HL-60/S4 (cell line): ENCODE measurements around the gene LAMA2.

ENCODE experiments used
- in situ Hi-C: fragments of 300-500 bp; cut with MboI; formaldehyde crosslinking; loops from 2 replicates; pipeline ENCODE4 v1.14.3; 2022; ENCODE audit warnings: low sequenced_read_pairs

LAMA2 gene

DNA sequence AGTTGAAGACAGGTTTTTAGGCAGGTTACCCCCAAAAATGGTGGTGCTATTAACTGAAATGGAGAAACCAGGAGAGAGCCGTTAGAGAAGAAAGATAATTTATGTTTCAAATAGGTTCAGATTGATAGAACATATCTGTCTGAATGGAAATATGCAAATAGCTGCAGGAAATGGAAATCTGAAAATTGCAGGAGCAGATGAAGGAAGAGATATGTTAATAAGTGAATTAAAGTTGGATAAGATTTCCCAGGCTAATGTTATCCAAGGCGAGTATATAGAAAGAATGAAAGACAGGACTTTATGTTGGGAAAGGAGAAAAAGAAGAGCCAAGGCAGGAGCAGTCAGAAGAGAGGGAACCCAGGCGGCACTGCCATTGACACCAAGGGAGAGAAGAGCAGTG, 461.4 kb downstream of the LAMA2 start:
- in situ Hi-C loops = no loop called here

DNA sequence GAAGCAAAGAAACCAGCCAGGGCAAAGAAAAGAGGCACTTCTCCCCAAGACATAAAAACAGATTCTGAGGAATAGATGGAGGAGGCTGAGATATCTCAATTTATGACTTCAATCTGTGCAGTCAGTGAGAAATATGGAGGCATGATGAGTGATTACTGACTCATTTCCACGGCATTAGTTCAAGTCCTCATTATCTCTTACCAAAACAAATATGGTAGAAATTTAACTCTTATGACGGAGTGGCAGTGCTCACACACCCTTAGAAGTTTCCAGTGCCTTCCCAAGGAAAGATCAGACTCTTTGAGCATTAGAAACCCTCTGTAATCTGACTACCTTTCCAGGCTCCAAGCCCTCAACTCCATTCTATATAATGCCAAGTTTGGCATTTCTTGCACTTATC, 463.0 kb downstream of the LAMA2 start:
- in situ Hi-C loops = no loop called here

DNA sequence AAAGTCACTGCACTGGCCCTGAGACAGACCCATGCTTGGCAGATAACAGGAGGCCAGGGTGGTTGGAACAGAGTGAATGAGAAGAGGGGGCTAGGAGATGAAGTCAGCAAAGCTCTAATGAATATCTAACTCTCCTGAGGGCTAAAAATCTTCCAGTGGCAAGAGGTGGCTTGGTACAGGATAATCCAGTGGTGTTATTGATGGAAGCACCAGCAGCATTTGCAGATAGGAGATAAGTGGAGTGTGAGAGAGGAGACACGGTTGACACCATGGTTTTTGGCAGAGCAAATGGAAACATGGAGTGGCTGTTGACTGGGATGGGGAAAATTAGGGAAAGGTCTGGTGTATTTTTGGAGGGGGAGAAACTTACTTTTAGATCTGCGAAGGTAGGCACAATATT, 464.0 kb downstream of the LAMA2 start:
- in situ Hi-C loops = no loop called here

DNA sequence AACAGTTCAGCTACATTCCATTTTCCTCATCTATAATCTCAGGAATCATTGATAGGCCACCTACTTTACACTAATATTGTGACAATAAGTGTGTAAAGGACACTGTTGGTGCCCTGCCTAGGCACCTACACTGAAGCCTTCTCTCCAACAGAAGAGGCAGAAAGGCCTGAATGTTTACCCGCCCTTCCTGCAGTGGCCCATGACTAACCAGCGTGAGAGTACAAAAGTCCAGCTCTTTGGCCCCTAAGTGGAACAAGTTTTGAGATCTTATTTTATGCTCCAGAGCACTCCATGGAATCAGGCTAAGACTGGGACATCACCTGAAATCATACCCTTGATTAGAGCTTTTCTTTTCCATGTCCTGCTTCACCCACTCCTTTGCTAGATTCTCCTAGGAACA, 467.3 kb downstream of the LAMA2 start:
- in situ Hi-C loops = no loop called here

DNA sequence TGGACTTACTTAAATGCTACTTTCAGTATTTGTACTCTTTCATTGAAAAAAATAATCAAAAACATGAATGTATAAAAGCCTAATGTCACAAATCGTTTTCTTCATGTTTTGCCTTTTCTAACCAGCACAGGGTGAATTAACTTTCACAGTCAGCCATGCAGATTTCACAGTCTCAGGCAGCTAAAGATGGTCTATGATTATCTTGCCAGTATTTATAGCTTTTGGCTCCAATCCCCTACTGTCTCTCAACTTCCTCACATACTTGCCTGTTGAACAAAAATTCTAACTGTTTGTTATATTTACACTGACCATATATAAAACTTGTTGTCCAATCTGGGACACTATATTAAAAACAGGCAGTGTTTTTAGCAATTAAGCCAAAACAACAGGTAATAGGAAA, 468.9 kb downstream of the LAMA2 start:
- in situ Hi-C loops = no loop called here

DNA sequence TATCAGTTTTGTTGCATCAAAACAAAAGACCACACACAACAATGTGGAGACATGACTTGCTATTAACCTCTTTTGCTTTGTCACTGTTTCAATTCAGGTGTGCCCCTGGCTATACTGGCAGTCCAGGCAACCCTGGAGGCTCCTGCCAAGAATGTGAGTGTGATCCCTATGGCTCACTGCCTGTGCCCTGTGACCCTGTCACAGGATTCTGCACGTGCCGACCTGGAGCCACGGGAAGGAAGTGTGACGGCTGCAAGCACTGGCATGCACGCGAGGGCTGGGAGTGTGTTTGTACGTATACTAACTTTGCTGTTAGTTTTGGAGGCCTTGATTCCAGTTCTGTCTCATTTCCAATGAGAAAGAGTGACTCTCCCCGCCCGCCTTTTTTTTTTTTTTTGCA, 470.1 kb downstream of the LAMA2 start:
- in situ Hi-C loops = no loop called here

DNA sequence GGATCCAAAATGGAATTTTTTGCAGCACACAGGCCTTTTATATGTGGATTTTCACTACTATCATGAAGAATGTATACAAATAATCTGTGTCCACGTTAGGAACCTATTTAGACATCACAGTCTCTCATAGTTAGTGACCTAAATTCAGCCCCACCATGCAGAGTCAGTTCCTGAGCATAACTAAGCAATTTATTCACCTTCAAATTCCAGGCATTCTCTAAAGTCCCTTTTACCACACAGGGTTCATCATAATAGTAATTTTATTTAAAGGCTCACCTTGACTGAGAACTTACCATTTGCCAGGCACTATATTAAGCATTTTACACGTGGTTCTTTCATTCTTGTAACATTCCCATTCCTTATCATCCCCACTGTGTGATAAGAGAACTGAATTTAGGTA, 473.2 kb downstream of the LAMA2 start:
- in situ Hi-C loops = no loop called here

DNA sequence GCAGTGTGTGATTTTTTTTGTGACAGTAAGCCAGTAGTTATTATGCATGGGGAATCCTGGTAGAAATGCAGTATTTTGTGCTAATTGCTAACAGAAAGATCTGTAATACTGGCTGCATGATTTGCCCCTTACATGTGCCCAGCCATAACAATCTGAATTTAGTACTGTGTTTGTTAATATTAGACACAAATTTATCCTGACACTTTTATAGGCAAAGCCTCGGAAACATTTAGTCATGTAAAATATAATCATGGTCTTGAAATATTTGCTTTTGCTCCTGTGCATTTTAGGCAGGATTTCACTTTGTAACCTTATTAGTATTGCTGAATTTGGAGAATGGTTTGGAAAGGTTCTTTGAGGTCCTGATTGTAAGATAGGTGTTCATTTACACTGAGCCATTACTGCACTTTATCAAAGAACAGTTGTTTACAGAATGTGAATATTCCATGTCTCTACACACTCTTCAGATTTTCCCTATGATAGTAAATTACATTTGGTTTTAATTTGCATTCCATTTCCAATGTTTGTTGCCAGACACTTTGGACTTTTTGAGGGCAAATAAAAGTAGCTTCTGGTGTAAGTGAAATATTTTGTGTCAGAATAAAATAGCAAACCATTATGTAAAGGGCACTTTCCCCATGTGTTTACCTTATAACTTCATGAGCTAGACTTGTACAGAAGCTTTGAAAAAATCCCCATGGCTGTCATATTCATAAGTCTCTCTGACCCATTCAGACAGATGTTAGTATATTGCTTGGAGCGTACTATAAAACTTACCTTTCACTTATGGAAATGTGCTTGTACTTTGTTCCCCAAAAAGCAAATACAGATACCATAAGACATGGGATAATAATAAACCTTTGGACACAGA, 477.1 kb downstream of the LAMA2 start:
- in situ Hi-C loops = no loop called here

DNA sequence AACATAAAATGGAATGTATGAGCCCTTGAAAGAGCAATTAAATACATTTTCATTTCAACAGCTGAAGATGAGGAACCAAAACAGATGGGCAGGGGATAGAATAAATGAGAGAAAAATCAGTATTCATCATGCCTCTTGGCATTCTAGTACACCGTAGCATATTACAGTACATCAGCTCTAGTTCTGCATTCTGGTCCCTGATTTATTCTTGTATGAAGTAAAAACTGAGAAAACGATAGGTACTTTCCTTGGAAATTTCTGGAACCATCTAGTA, 477.7 kb downstream of the LAMA2 start:
- in situ Hi-C loops = no loop called here

DNA sequence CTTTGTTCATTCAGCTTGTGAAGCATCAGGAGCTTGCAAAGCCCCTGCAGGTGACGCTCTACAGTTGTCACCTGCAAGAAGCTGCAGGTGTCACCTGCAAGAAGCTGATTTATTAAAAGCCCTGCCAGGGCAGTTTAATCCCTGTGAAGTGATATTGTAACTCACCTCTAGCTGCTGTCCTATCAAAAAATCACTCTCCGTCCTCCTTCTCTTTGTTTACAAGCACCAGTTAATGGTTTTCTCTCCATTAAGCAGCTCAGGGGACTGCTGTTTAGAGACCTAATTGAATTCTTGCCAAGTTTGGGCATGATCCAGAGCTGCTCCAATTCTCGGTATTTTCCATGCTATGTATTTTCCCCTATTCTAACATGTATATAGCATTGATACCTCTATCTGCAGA, 481.1 kb downstream of the LAMA2 start:
- in situ Hi-C loops = no loop called here

DNA sequence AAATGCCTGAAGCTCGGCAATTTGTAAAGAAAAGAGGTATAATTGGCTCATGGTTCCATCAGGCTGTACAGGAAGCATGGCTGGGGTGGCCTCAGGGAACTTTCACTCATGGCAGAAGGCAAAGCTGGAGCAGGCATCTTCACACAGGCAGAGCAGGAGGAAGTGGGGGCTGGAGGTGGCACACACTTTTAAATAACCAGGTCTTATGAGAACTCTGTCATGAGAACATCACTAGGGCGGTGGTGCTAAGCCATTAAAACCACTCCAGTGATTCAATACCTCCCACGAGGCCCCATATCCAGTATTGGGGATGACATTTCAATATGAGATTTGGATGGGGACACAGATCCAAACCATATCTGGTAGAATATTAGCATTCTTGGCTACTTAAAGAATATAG, 481.8 kb downstream of the LAMA2 start:
- in situ Hi-C loops = no loop called here

DNA sequence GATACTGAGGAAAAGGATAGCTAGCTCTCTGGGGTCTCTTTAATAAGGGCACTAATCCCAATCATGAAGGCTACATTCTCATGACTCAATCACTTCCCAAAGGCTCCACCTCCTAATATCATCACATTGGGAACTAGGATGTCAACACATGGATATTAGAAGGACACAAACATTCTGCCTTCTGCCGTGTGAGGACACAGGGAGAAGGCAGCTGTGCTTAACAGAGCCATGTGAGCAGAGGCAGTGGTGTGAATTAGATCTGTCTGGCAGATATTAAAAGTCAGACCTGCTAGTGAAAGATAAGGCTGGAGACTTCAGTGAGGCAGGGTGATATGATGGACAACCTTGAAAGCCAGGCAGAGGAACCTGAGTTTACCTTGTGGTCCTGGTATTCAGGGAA, 485.1 kb downstream of the LAMA2 start:
- in situ Hi-C loops = no loop called here

DNA sequence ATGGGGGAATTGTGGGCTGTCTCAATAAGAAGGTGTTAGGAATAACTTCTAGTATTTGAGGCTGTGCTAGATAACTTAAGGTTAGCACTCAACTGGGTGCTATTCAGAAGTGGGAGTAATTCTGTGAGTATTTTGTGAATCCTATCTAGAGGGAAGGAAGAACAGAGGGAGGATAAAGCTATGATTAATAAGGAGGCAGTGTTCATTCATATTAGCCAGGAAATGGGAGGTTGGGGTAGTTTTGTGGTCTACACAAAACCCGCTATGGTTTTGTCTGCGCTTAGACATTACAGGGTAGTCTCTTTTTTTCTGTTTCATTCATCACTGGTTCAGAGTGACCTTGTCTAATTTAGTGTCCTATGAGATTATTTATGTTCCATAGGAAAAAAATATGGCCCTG, 486.0 kb downstream of the LAMA2 start:
- in situ Hi-C loops = no loop called here

DNA sequence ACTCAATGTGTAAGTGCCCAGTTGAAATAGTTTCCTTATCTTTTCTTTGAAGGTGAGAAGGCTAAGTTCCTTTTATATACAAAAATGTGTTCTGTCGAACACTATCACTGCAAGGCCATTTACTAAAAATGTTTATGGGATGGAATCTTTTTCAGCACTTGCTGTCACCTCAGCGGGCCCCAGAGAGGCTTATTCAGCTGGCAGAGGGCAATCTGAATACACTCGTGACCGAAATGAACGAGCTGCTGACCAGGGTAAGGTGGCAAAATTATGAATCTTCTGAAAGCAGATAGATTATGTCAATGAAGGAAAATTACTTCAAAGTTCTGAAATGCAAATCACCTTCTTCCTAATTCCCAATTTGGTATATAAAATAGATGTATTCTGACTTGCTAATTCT, 486.8 kb downstream of the LAMA2 start:
- in situ Hi-C loops = no loop called here

DNA sequence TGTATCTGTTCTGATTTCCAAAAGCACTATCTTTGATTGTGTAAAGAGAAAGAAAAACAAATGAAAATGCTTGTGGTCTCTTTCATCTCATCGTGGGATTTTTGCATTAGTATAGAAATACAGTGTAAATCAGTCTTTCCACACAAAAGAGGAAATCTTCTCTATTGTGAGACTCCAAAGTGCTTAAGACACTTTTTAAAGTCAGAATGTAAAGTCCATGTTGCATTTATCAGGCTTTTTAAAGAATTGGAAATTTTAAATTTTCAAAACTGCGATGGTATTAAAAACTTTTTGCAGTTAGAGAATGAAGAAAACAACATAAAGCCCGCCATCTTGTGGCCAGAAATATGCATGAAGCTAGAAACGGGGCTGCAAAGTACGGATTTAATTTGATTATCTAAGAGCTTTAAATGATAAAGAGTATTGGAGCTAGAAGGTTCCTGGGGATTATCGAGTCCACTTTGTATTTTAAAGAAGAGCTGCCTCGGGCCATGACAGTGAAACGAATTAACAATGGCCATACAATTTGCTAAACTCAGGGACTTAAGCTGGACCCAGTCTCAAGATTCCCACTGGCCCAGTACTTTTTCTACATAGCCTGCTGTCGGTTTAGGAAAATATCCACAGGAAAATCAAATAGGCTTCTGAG, 487.5 kb downstream of the LAMA2 start:
- in situ Hi-C loops = no loop called here

DNA sequence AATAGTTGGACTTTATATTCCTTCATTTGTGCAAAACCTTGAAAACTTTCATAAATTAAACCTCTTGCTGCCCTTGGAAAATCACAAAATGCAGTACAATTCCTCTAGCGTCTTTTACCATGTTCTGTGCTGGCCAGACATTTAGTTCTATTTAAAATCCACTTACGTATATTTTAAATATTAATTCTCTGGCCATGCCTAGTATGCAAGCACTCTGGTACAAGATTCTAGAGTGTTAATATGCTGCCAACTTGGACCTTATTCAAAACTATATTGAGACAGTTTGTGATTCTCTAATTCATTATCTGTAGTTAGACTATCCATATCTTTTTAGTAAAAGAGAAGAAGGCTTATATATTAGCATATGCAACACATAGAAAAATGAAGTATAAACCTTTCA, 498.9 kb downstream of the LAMA2 start:
- in situ Hi-C loops = no loop called here

DNA sequence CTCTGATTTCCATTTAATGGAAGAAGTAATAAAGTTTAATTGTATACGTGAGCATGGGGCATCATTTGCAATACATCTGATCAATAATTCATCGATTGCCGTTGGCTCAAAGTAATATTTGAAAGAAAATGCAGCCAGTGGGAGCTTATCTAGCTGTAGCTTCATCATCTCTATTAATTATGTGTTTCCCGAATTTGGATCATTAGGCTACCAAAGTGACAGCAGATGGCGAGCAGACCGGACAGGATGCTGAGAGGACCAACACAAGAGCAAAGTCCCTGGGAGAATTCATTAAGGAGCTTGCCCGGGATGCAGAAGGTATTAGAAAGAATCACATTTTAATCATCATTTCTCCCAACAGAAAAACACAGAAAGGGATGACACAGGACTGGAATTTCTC, 500.0 kb downstream of the LAMA2 start:
- in situ Hi-C loops = no loop called here

DNA sequence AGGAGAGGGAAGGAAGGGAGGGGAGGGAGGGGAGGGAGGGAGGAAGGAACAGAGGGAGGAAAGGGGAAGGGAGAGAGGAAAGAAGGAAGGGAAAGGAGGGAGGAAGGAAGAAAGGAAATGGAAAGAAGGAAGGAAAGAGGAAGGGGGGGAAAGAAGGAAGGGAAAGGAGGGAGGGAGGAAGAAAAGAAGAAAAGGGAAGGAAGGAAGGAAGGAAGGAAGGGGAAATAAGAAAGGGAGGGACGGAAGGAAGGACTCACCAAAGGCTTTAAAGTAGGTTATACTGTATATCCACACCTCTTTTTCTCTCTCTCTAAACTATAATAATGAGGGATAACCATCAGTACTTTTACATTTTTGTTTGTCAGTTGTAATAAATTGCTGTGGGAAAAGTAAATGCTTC, 502.2 kb downstream of the LAMA2 start:
- in situ Hi-C loops = no loop called here

DNA sequence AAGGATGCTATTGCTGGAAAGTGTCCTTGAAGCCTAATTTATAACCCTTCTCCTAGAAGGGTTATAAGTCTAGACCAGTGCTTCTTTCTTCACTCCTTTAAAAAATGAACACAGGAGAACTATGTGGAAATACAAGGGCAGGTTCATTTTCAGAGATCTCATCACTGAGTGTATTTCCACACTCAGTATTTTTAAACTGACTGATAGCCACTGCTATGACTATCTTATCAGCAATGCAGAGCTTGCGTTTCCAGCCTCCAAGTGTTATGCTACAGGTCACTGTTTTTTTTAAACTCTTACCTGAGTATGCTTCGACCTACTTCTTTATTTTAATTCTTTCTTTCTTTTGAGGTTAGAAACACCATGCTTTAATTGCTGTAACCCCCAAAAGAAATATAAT, 508.0 kb downstream of the LAMA2 start:
- in situ Hi-C loops = no loop called here

DNA sequence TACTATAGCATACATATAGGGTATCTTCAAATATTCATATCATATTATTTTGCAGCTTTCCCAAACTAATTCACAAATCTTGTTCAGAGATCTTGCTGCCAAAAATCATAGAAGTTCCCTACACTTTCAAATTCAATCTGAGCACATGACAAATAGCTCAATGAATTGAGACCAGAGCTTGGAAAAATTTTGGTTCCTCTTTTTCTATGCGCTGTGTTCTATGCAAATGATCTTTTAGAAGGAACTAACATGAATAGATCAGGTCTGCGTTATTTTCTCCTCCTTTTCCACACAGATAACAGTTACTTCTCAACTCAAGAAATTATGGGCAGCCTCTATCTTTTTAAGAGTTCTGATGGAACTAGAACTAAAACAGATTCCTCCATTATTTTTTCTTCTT, 510.7 kb downstream of the LAMA2 start:
- in situ Hi-C loops = no loop called here

DNA sequence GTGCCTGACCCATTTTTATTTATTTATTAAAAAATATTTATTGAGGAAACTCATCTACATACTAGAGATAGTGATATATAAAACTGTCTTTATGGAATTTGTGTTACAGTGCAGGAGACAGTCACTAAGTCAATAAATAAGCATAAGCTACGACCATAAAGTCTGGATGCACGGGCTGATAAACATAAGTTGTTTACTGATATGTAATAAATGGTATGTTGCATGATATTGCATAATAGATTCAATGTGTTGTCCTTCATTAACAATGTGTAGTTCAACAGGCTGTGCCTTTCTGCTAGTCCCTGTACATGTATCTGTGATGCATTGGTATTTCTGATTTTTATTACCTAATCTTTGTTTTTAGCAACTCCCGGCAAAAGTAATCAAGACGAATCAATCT, 515.8 kb downstream of the LAMA2 start:
- in situ Hi-C loops = no loop called here

DNA sequence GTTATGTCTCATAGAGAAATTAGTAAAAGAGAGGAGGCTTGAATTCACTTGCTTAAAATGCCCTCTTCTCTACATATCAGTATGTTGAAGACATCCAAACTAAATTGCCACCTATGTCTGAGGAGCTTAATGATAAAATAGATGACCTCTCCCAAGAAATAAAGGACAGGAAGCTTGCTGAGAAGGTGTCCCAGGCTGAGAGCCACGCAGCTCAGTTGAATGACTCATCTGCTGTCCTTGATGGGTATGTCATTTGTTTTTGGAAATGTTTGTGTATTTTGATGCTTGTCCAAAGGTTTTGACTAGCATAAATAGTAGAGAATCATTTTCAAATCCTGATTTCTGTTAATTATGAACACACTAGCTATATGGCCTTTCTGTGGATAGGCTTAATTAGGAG, 519.3 kb downstream of the LAMA2 start:
- in situ Hi-C loops = no loop called here

DNA sequence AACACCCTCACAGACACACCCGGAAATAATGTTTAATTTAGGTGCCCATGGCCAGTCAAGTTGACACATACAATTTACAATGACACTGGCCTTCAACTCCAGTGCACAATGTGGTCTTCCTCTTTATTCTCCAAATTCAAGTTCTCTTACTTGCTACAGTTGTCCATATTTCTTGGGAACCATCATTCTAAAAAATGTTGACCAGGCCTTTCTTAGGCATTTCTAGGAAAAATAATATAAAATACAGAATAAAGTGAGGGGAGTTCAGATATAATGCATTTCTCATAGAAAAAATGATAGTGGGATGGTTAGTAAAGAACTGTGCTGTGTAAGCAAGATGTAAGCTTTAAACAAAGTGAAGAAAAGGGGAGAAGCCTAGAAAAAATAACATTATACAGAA, 528.2 kb downstream of the LAMA2 start:
- in situ Hi-C loops = no loop called here
